SK-N-MC (cell line): ENCODE data around the gene TRABD2B.

ENCODE experiments used
- DNase-seq: peaks from one replicate; pipeline ENCODE4 v3.0.0-alpha.2; 2011; ENCODE audit warnings: low read depth, low spot score
- H3K27ac ChIP-seq: fragments of 200-600 bp; sonication (generic); 2 replicates; pipeline ENCODE4 v1.5.1; 2016; ENCODE audit warnings: mixed run types
- H3K36me3 ChIP-seq: fragments of 200-600 bp; sonication (generic); 2 replicates; pipeline ENCODE4 v1.6.1; 2017; ENCODE audit warnings: antibody characterized with exemption, low read length, mixed read lengths; ENCODE audit not compliant: insufficient read depth
- H3K4me3 ChIP-seq: fragments of 200-600 bp; sonication (generic); 2 replicates; pipeline ENCODE4 v1.5.1; 2016
- H3K9ac ChIP-seq: fragments of 200-600 bp; sonication (generic); 2 replicates; pipeline ENCODE4 v1.8.0; 2017; ENCODE audit warnings: mixed run types, mixed read lengths; ENCODE audit not compliant: insufficient read length
- H3K9me3 ChIP-seq: fragments of 200-600 bp; sonication (generic); 2 replicates; pipeline ENCODE4 v1.6.1; 2017; ENCODE audit warnings: low read depth, mild to moderate bottlenecking, antibody characterized with exemption, low read length, moderate library complexity, mixed read lengths
- EZH2 ChIP-seq: fragments of 200-600 bp; sonication (generic); IDR thresholded peaks from one replicate; pipeline ENCODE4 v1.6.1; 2017; ENCODE audit warnings: antibody characterized with exemption
- FOXP2 ChIP-seq: optimal IDR thresholded peaks from 2 replicates; pipeline ENCODE3; 2011; ENCODE audit warnings: mild to moderate bottlenecking, moderate library complexity; ENCODE audit not compliant: insufficient read depth; ENCODE audit errors: extremely low read length, control extremely low read depth
- POLR2AphosphoS5 ChIP-seq: IDR thresholded peaks from 2 replicates; pipeline ENCODE4 v1.6.1; 2012; ENCODE audit warnings: mild to moderate bottlenecking, low read depth, low read length, borderline replicate concordance

TRABD2B gene

DNA sequence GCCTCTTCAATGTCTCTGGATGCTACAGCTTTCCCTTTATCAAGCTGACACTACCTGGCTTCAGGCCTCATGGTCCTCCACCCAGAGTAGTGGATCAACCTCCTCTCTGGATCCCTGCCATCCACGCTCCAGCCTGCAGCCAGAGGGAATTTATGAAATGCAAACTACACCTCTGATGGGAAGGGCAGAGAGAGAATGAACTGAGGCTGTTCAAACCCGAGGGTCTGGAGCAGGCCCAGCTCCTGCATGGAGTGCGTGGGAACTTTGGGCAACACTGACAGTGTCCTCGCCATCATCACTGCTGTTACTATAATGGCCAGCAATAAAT, 157.8 kb downstream of the TRABD2B start:
- no peak overlapping the region for H3K9ac ChIP-seq
- H3K9me3 ChIP-seq = no peaks in the 10 kb centered on the region
- no peak for DNase-seq
- TF ChIP-seq POLR2AphosphoS5 = no peak
- TF ChIP-seq FOXP2 = no peak
- no peak for TF ChIP-seq EZH2
- H3K36me3 ChIP-seq = no peaks in the 10 kb centered on the region
- no peak overlapping the region for H3K4me3 ChIP-seq
- no peak overlapping the region for H3K27ac ChIP-seq

DNA sequence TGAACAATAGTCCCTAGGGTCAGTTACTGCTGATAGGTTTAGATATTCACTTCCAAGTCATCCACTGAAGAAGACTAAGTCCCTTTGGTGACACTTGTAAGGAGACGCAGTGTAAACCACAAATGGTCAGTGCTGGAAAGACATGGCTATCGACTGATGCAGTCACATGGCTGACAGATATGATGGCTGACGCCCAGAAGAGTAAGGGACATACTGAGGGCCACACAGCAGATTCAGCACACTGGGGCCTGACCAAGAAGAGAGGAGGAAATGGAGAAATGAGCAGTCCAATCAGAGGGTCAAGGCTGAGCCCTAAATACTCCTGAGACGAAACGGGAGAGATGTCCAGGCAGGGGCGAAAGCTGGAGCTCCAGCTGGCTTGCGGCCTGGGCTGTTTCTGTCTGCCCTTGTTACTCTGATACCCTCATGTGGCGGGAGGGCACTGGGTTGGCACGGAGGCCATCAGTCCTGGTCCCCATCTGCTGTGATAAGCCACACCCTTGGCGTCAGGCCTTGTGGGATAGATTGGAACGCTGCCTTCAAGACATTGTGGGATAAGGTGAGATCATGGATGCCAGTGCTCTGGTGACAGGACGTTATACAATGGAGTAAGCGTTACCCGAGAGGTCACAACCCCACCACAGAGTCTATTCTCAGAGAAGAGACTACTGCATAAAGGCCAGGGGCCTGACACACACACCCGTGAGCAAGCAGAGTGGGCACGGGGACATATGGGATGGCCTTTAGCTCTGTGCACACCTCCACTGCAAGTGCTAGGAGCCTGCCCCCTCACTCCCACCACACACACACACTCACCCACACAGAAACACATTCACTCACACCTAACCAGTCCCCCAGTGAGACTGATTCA, 158.4 kb downstream of the TRABD2B start:
- TF ChIP-seq EZH2 (no peak), POLR2AphosphoS5 (no peak), FOXP2 (no peak)
- no peaks in the 10 kb centered on the region for H3K36me3 ChIP-seq
- no peak overlapping the region for H3K4me3 ChIP-seq
- H3K9ac ChIP-seq = no peak overlapping the region
- DNase-seq = no peak
- H3K27ac ChIP-seq = no peak overlapping the region
- H3K9me3 ChIP-seq = no peaks in the 10 kb centered on the region

DNA sequence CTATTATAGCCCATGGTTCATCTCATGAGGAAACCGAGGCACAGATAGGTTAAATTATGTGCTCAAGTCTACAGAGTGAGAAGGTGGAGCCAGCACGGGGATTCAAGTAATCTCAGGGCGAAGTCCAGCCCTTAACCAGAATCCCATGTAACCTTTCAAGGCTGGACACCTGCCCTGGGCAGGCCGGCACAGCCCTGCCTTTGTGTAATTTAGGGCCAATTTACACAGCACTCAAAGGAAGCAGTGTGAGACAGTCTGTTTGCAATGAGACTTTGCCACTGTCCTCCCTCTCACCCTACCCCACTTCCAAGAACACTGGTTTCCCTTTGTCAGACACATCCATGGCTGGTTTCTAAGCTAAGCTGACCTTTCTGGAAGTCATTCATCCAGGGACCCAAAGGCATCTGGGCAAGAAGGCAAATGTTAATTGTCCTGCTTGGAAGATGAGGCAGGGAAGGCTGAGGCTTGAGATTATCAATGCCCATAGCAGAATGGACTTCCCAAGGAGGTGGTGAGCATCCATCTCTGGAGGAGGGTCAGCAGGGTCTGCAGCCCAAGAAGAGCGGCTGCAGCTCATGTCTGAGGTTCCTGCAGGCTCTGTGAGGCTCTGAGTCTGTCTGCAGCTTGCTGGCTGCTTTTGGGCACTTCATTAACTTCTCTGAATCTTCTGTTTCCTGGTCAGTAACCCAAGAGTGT, 159.2 kb downstream of the TRABD2B start:
- no peak overlapping the region for H3K4me3 ChIP-seq
- DNase-seq = no peak
- H3K36me3 ChIP-seq = no peaks in the 10 kb centered on the region
- no peak overlapping the region for H3K27ac ChIP-seq
- no peaks in the 10 kb centered on the region for H3K9me3 ChIP-seq
- H3K9ac ChIP-seq = no peak overlapping the region
- no peak for TF ChIP-seq FOXP2
- no peak for TF ChIP-seq EZH2
- TF ChIP-seq POLR2AphosphoS5 = no peak

DNA sequence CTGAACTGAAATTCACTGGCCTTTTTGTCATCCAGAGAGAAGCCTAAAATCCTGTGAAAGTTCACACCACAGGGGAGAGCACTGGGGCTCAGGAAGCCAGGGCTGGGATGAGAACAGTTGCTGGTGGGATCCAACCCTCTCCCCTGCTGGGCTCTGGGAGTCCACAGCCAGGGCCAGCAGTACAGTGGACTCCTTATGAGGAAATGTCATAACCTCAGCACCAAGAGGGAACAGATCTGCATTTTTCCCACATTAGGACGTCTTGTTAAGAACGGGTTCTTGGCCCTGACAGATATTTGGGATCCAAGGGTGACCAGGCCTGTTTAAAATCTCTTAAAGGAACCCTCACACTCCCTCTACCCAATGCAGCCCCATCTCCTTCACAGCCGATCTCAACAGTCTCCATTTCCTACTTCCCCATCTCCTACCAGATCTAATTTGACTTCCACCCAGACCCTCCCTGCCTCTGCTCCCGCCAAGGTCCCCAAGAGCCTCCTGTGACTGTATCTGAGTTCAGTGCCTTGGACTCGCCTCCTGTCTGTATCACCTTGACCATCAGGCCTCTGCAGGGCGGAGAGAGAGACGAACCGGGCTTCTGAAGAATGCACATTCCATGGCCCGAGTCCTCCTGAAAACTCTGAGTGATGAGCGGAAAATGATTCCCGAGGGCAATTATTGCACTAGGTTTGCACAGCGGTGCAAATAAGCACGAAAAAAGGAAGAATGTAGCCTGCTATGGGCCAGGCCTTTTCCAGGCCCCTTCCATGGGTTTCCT, 159.9 kb downstream of the TRABD2B start:
- DNase-seq = no peak
- Histone ChIP-seq H3K9ac (no peak overlapping the region), H3K9me3 (no peaks in the 10 kb centered on the region), H3K4me3 (no peak overlapping the region), H3K36me3 (no peaks in the 10 kb centered on the region), H3K27ac (no peak overlapping the region)
- TF ChIP-seq POLR2AphosphoS5 = no peak
- TF ChIP-seq FOXP2 = no peak
- no peak for TF ChIP-seq EZH2

DNA sequence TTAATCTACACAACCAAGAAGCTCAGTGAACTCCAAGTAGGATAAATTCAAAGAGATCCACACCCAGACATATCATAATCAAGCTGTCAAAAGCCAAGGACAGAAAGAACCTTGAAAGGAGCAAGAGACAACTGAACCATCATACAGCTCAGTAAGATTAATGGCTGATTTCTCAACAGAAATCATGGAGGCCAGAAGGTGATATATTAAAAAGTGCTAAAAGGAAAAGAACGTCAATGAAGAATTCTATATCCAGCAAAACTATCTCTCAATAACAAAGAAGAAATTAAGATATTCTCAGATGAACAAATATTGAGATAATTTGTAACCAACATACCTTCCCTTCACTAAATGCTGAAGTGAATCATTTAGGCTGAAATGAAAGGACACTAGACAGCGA, 161.8 kb downstream of the TRABD2B start:
- Histone ChIP-seq H3K9me3 (no peaks in the 10 kb centered on the region), H3K4me3 (no peak overlapping the region), H3K36me3 (no peaks in the 10 kb centered on the region), H3K27ac (no peak overlapping the region), H3K9ac (no peak overlapping the region)
- TF ChIP-seq EZH2 (no peak), POLR2AphosphoS5 (no peak), FOXP2 (no peak)
- no peak for DNase-seq

DNA sequence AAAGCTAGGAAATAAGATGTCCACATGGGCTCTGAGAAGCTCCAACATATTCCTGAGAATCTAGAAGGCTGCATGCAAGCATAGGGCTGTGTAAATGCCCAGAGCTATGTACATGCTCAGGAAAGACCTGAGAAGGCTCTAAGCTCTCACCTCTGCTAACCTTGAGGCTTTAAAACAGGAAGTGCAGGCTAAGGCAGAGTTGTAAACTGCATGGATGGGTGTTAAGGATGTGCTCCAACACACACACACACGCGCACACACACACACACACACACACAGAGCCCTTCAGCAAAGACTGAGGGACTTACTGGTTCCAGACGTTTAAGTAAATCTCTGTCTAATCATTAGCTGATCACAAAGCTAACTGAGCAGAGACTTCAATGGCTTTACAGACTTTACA, 162.9 kb downstream of the TRABD2B start:
- Histone ChIP-seq H3K9ac (no peak overlapping the region), H3K9me3 (no peaks in the 10 kb centered on the region), H3K4me3 (no peak overlapping the region), H3K27ac (no peak overlapping the region), H3K36me3 (no peaks in the 10 kb centered on the region)
- DNase-seq = no peak
- no peak for TF ChIP-seq POLR2AphosphoS5
- TF ChIP-seq FOXP2 = no peak
- no peak for TF ChIP-seq EZH2

DNA sequence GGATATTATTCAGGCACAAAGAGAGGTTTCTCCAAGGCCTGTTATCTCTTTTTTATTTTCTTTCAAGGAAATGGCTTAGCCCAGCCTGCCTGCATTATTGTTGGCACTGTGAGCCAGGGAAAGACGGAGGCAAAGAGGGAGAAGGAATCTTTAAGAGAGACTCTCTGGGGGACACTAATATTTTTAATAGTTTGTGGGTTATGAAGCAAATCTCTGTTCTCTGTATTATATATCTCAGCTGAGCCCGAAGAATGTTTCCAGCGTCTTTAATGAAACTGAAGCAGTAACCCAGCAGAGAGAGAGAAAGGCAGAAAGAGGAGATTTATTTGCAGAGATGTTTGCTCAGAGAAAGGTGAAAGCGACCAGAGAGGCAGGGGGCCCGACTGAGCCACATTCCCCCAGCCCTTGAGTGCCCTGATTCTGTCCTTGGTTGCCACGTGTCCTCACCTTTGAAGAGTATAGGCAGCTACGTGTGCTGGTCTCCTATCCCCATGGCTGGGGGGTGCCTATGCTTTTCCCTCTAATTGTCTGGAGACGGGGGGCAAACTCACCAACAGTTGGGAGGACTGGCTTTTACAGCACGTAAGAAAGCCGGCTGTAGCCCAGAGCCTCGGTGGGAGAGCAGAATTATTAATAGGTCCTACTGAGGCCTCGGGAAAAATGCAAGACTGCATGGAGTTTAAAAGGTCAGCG, 166.4 kb downstream of the TRABD2B start:
- TF ChIP-seq EZH2 (no peak), POLR2AphosphoS5 (no peak), FOXP2 (no peak)
- Histone ChIP-seq H3K9me3 (no peaks in the 10 kb centered on the region), H3K9ac (no peak overlapping the region), H3K36me3 (no peaks in the 10 kb centered on the region), H3K27ac (no peak overlapping the region), H3K4me3 (no peak overlapping the region)
- DNase-seq = no peak

DNA sequence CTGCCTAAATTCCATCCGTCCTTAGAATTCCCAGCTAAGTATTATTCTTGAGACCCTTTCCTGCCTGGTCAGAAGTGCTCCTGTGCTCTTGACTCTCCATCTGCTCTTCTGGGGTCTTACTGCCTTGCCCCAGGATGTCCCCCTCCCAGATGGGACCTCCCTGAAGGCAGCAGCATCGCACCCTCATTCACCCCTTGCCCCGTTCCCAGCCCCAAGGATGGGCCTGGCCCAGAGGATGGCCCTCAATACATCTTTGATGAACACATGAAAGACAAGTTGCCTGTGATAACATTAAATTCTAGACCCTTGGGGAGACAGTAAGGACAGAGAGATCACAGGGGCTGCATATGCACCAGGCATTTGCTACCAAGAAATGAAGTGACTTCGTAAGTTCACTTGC, 167.2 kb downstream of the TRABD2B start:
- TF ChIP-seq POLR2AphosphoS5 (no peak), FOXP2 (no peak), EZH2 (no peak)
- no peak for DNase-seq
- H3K36me3 ChIP-seq = no peaks in the 10 kb centered on the region
- no peak overlapping the region for H3K9ac ChIP-seq
- H3K27ac ChIP-seq = no peak overlapping the region
- H3K9me3 ChIP-seq = no peaks in the 10 kb centered on the region
- H3K4me3 ChIP-seq = no peak overlapping the region
